Fibroblast of mammary gland (primary cell): ENCODE results near the gene C17orf113.

Experiments
- DNase-seq: peaks from one replicate; pipeline ENCODE4 v3.0.0-alpha.2; 2010; ENCODE audit warnings: low read depth
- H3K4me3 ChIP-seq: 2 replicates; pipeline ENCODE4 v1.5.1; 2011; ENCODE audit warnings: low read depth, mild to moderate bottlenecking, low read length, moderate library complexity; ENCODE audit not compliant: control insufficient read depth
- TF ChIP-seq, protein P1 (sequence below): conservative IDR thresholded peaks from 2 replicates; pipeline ENCODE4 v1.5.1; 2011; ENCODE audit warnings: low read depth, low read length, inconsistent platforms; ENCODE audit not compliant: control insufficient read depth, insufficient read depth

Gene C17orf113

GRCh38 chr17:42002792-42003301 is 47.6 kb downstream of the C17orf113 start:
- no peak overlapping the region for H3K4me3 ChIP-seq
- DNase-seq, result no peak
- TF ChIP-seq, protein P1, sequence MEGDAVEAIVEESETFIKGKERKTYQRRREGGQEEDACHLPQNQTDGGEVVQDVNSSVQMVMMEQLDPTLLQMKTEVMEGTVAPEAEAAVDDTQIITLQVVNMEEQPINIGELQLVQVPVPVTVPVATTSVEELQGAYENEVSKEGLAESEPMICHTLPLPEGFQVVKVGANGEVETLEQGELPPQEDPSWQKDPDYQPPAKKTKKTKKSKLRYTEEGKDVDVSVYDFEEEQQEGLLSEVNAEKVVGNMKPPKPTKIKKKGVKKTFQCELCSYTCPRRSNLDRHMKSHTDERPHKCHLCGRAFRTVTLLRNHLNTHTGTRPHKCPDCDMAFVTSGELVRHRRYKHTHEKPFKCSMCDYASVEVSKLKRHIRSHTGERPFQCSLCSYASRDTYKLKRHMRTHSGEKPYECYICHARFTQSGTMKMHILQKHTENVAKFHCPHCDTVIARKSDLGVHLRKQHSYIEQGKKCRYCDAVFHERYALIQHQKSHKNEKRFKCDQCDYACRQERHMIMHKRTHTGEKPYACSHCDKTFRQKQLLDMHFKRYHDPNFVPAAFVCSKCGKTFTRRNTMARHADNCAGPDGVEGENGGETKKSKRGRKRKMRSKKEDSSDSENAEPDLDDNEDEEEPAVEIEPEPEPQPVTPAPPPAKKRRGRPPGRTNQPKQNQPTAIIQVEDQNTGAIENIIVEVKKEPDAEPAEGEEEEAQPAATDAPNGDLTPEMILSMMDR, result no peak

GRCh38 chr17:42002175-42002791 is 48.1 kb downstream of the C17orf113 start:
- TF ChIP-seq, protein P1, result no peak
- no peak for DNase-seq

GRCh38 chr17:42001729-42002128 is 48.7 kb downstream of the C17orf113 start:
- H3K4me3 ChIP-seq, result no peak overlapping the region
- DNase-seq, result no peak

More at GRCh38 chr17:42002175-42002791, 48.1 kb downstream of the C17orf113 start:
- no peak overlapping the region for H3K4me3 ChIP-seq

GRCh38 chr17:42000413-42001133 is 49.8 kb downstream of the C17orf113 start:
- H3K4me3 ChIP-seq, result no peak overlapping the region
- no peak for DNase-seq
- TF ChIP-seq, protein P1, result no peak

More at GRCh38 chr17:42001729-42002128, 48.7 kb downstream of the C17orf113 start:
- TF ChIP-seq, protein P1, result no peak

DNA sequence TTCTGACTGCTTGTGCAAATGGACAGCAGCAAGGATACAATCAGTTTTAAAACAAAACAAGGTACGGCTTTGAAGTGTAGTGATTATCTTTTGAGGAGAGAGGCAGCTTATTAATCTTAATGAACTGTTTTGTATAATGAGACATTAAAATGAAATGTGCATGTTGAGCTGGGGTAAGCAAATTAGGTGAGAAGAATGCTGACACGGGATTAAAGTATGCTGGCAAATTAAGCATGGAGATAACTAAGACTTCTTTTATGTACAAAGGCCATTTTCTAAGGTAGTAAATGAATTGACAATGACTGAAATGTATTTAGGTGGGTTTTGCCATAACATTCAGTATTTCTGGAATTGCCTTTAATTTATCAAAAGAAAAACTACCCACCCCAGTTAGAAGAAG is 51.9 kb downstream of the C17orf113 start:
- no peak for DNase-seq
- H3K4me3 ChIP-seq, result no peak overlapping the region
- TF ChIP-seq, protein P1, result no peak

DNA sequence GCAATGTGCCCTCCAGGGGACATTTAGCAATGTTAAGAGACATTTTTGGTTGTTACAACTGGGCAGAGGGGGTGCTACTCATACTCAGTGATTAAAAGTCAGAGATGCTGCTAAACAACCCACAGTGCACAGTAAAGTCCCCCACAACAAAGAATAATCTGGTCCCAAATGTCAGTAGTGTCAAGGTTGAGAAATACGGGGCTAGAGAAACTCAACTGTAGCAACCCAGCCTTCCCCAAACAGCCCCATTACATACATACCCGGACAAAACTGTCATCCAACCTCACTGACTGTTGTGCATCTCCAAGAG is 53.6 kb downstream of the C17orf113 start:
- H3K4me3 ChIP-seq, result no peak overlapping the region
- no peak for DNase-seq
- TF ChIP-seq, protein P1, result no peak

- no peak for DNase-seq
- H3K4me3 ChIP-seq, result no peak overlapping the region
- TF ChIP-seq, protein P1, result no peak
These were observed 57.8 kb downstream of the C17orf113 start for GRCh38 chr17:41992576-41992975.
